HT1080 (cell line): ENCODE results near the gene ASTE1. TPM values are rescaled to one million over a fixed set of nuclear protein-coding genes. Genes with fewer than 3 reads are reported as not detected.
"Not testable (repeated sequence)": the region's sequence is repeated elsewhere in the genome, so short reads cannot be mapped to it uniquely, and the experiment has no call there.

Experiments used
- DNase-seq: peaks from one replicate; pipeline ENCODE4 v3.0.0-alpha.2; 2015; ENCODE audit warnings: low read depth
- total RNA-seq: library from RNA; depleted of rRNA; stranded (reverse); fragments of >200 nt; shearing (Covaris generic); gene quantifications from 2 replicates; pipeline ENCODE4 v1.2.3, GENCODE V29; 2014

ASTE1 gene
- total RNA-seq, 1 experiment from 2014 or later: 19.5 TPM

- no peak for DNase-seq
Measured at GRCh38 chr3:131018970-131019369, 7.7 kb downstream of the ASTE1 start.

GRCh38 chr3:131009698-131010097 lies 16.9 kb downstream of the ASTE1 start:
- no peak for DNase-seq

- no peak for DNase-seq
Measured at GRCh38 chr3:131008326-131008725, 18.3 kb downstream of the ASTE1 start.

- peak; percentile 48 for DNase-seq
Measured at GRCh38 chr3:131007782-131008181, 18.8 kb downstream of the ASTE1 start.

- DNase-seq: no peak
Measured at GRCh38 chr3:131007256-131007655, 19.4 kb downstream of the ASTE1 start.

- DNase-seq: no peak
Measured at GRCh38 chr3:131004603-131005002, 22.0 kb downstream of the ASTE1 start.

GRCh38 chr3:131001071-131001470 lies 25.6 kb downstream of the ASTE1 start:
- DNase-seq: no peak

GRCh38 chr3:130997289-130997688 lies 29.3 kb downstream of the ASTE1 start:
- no peak for DNase-seq

GRCh38 chr3:130992344-130992743 lies 34.3 kb downstream of the ASTE1 start:
- no peak for DNase-seq

- no peak for DNase-seq
Measured at GRCh38 chr3:130991126-130991525, 35.5 kb downstream of the ASTE1 start.

- no peak for DNase-seq
Measured at GRCh38 chr3:130990282-130990681, 36.3 kb downstream of the ASTE1 start.

- no peak for DNase-seq
Measured at GRCh38 chr3:130981469-130981868, 45.2 kb downstream of the ASTE1 start.

- DNase-seq: no peak
Measured at GRCh38 chr3:130979117-130979516, 47.5 kb downstream of the ASTE1 start.

GRCh38 chr3:130976706-130977105 lies 49.9 kb downstream of the ASTE1 start:
- DNase-seq: no peak

GRCh38 chr3:130975251-130975650 lies 51.4 kb downstream of the ASTE1 start:
- DNase-seq: no peak

GRCh38 chr3:130974201-130974600 lies 52.4 kb downstream of the ASTE1 start:
- DNase-seq: no peak

- no peak for DNase-seq
Measured at GRCh38 chr3:130973406-130973805, 53.2 kb downstream of the ASTE1 start.

GRCh38 chr3:130972592-130972991 lies 54.0 kb downstream of the ASTE1 start:
- not testable (repeated sequence) for DNase-seq

- peak; percentile 14 for DNase-seq
Measured at GRCh38 chr3:130971208-130971607, 55.4 kb downstream of the ASTE1 start.

- no peak for DNase-seq
Measured at GRCh38 chr3:130969621-130970020, 57.0 kb downstream of the ASTE1 start.

GRCh38 chr3:130968221-130968620 lies 58.4 kb downstream of the ASTE1 start:
- peak; percentile 29 for DNase-seq

- no peak for DNase-seq
Measured at GRCh38 chr3:130967281-130967680, 59.3 kb downstream of the ASTE1 start.

- DNase-seq: peak; percentile 98
Measured at GRCh38 chr3:130963878-130964277, 62.7 kb downstream of the ASTE1 start.
